Stimulated activated CD4-positive, alpha-beta T cell treated with anti-CD3 and anti-CD28 coated beads, Interleukin-1b, Interleukin-23, amount 100 ng/mL, for 48 hours (primary cell): ENCODE results near the gene SKAP2.

Source experiments
- DNase-seq: peaks from one replicate; pipeline ENCODE4 v3.0.0-alpha.2; 2020

The SKAP2 gene

GRCh38 chr7:26629696-26630095 lies 234.7 kb downstream of the SKAP2 start:
- no peak for DNase-seq

GRCh38 chr7:26627891-26628341 lies 236.5 kb downstream of the SKAP2 start:
- no peak for DNase-seq

GRCh38 chr7:26627221-26627620 lies 237.2 kb downstream of the SKAP2 start:
- DNase-seq = no peak

- DNase-seq = no peak
Observed at GRCh38 chr7:26626687-26627086, 237.7 kb downstream of the SKAP2 start.

- DNase-seq = no peak
Observed at GRCh38 chr7:26626156-26626555, 238.2 kb downstream of the SKAP2 start.

GRCh38 chr7:26625286-26625685 lies 239.1 kb downstream of the SKAP2 start:
- no peak for DNase-seq

- DNase-seq = no peak
Observed at GRCh38 chr7:26624839-26625238, 239.6 kb downstream of the SKAP2 start.

- DNase-seq = no peak
Observed at GRCh38 chr7:26624431-26624830, 240.0 kb downstream of the SKAP2 start.

- peak; percentile 11 for DNase-seq
Observed at GRCh38 chr7:26620352-26620751, 244.0 kb downstream of the SKAP2 start.

GRCh38 chr7:26619348-26619984 lies 244.9 kb downstream of the SKAP2 start:
- DNase-seq = no peak

- no peak for DNase-seq
Observed at GRCh38 chr7:26618898-26619297, 245.5 kb downstream of the SKAP2 start.

- DNase-seq = no peak
Observed at GRCh38 chr7:26618449-26618848, 245.9 kb downstream of the SKAP2 start.
